Measurements from ENCODE around the gene DEPP1. TPM values are rescaled to one million over a fixed set of nuclear protein-coding genes. Genes with fewer than 3 reads are reported as not detected.

The DEPP1 gene
- total RNA-seq, 2 donors from 2014 or later, result 0.27 to 1.4 TPM

DNA sequence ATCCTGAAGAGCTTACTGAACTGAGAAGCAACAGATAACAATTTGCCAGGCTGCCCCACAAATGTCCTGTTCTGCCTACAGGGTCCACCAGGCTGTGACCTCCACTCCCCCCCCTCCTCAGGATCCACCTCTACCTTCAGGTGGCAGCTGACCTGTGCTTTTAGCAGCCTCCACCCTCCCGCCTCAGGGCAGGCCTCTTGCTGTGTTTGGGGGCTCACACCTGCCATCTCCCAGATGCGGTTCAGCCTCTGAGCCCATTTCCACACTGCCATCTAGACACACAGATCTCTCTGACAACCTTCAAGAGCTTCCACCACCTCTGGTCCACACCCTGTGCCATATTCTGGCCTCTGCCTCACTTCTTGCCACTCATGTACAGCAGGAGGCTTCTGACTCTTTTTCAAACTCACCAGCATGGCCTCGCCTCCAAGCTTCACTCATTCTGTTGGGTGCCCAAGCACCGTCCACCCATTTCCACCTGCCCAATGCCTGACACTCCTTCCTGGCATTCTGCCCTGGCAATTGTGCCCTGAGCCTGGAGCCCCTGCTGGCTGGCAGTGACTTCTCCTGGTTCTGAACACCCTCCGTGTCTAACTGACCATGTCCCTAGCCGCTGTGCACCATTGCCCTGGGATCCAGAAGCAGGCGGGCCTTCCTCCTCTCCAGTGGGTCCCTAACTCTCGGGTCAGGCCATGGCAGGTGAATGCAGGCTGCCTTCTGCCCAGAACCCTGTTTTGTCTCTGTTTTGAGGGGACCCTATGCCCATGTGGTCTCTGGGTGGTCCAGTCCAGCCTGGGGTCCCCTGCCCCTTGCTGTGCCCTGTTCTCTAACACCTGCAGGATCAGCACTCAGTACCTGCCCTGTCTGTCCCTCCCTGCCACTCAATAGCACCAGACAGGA is 49.0 kb downstream of the DEPP1 start:
- Mint-ChIP-seq H3K36me3 (ENCODE audit: low read depth) (no peaks in the 10 kb centered on the region), H3K4me1 (peaks cover 2% of the 10 kb centered on the region), H3K27ac (no peak overlapping the region), H3K27me3 (peaks cover 14% of the 10 kb centered on the region), H3K4me3 (no peak overlapping the region)
- DNase-seq (no peak), ATAC-seq (no peak)
- H3K9me3 ChIP-seq (ENCODE audit: control insufficient read depth, low read length, poor library complexity, severe bottlenecking), result no peaks in the 10 kb centered on the region

DNA sequence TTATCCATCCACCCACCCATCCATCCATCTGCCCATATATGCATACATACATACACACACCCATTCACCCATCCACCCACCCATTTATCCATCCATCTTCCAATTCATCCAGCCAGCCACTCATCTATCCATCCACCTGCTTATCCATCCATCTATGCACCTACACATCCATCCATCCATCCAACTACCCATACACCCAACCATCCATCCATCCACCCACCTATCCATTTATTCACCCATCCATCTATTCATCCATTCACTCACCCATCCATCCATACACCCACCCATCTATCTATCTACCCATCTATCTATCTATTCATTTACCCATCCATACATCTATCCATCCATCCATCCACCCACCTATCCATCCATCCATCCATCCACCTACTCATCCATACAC is 50.1 kb downstream of the DEPP1 start:
- ATAC-seq, result no peak
- Mint-ChIP-seq H3K36me3 (ENCODE audit: low read depth) (peaks cover 3% of the 10 kb centered on the region), H3K27ac (no peak overlapping the region), H3K4me3 (no peak overlapping the region), H3K27me3 (peaks cover 22% of the 10 kb centered on the region), H3K4me1 (no peaks in the 10 kb centered on the region)
- no peaks in the 10 kb centered on the region for H3K9me3 ChIP-seq (ENCODE audit: control insufficient read depth, low read length, poor library complexity, severe bottlenecking)
- DNase-seq, result no peak

DNA sequence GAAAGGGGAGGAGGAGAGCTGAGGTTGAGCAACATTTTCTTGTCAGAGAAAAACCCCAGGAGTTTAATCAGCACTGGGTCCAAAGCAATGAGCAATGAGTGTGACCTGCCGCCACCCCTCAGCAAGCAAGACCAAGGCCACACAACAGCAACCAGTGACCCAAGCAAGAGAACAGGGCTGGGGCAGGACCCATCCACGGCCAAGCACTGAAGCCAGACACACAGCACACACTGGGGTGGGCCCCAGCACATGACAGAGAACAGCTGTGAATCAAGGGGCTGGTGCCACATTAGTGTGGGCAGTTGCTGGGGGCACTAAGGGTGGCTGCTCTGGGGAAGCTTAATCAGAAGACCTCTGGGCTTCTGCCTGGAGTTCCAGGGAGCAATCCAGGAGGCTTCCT is 51.3 kb downstream of the DEPP1 start:
- Mint-ChIP-seq H3K27ac (no peak overlapping the region), H3K36me3 (ENCODE audit: low read depth) (peaks cover 3% of the 10 kb centered on the region), H3K27me3 (peaks cover 22% of the 10 kb centered on the region), H3K4me3 (no peak overlapping the region), H3K4me1 (no peaks in the 10 kb centered on the region)
- H3K9me3 ChIP-seq (ENCODE audit: control insufficient read depth, low read length, poor library complexity, severe bottlenecking), result no peaks in the 10 kb centered on the region
- ATAC-seq, result no peak
- no peak for DNase-seq

DNA sequence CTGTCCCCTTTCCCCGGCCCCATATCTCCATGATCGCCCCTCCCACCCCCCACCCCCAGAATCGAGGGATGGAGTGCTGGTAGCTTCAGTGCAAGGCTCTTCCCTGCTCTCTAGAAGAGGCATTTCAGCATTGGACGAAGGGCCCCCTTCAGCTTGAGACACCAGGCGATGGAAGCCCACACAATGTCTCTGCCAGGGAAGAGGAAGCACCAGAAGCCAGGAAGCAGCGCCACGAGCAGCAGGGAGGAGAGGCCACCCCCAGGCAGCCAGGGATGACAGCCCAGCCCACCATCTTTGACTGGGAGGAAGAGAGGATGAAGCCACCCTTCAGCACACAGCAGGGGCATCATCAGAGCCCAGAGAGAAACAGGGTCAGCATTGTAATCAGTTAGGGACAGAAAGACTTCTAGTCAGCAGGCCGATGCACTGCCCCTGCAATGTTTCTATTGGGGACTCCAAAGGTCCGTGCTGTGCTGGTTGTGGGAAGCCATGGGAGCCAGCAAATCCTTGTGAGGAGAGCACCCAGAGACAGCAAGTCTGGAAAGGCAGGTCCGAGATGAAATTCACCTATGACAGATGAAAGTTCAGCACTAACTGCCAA is 51.8 kb downstream of the DEPP1 start:
- DNase-seq (no peak), ATAC-seq (no peak)
- Mint-ChIP-seq H3K4me1 (no peaks in the 10 kb centered on the region), H3K4me3 (no peak overlapping the region), H3K27me3 (peaks cover 22% of the 10 kb centered on the region), H3K36me3 (ENCODE audit: low read depth) (peaks cover 3% of the 10 kb centered on the region), H3K27ac (no peak overlapping the region)
- H3K9me3 ChIP-seq (ENCODE audit: control insufficient read depth, low read length, poor library complexity, severe bottlenecking), result no peaks in the 10 kb centered on the region

Other genes starting within 250 kb of the DEPP1 start
- not detected for gene TMEM72, start 67.5 kb downstream of the DEPP1 start, total RNA-seq
- 1 to 10 TPM; 1.5 to 2.9 TPM for gene RASSF4, start 19.0 kb downstream of the DEPP1 start, total RNA-seq
- gene ZNF22, start 22.1 kb upstream of the DEPP1 start, total RNA-seq, result 10 to 100 TPM; 12.1 to 12.5 TPM

Data from T-helper 17 cell (primary cell).